SK-N-SH treated with all-trans-retinoic acid at 6 μM for 48 hours (cell line): Measurements from ENCODE around the gene ZNF578.

Experiments
- ATAC-seq: fragments of 200-7000 bp; cut with Tn5 transposase; 3 replicates; pipeline ENCODE4 v1.9.1; 2020; ENCODE audit warnings: mild to moderate bottlenecking, moderate library complexity
- ARNTL ChIP-seq: fragments of 450-650 bp; formaldehyde crosslinking; IDR thresholded peaks from 2 replicates; pipeline ENCODE4 v1.5.0; 2020; ENCODE audit warnings: low read depth, mild to moderate bottlenecking, moderate library complexity, borderline replicate concordance
- BACH2 ChIP-seq: fragments of 250-450 bp; sonication (Bioruptor Pico); IDR thresholded peaks from 2 replicates; pipeline ENCODE4 v1.9.0; 2021; ENCODE audit warnings: mild to moderate bottlenecking, borderline replicate concordance
- CREB5 ChIP-seq: fragments of 250-450 bp; sonication (Bioruptor Pico); IDR thresholded peaks from 2 replicates; pipeline ENCODE4 v1.5.1; 2020; ENCODE audit warnings: low read depth, mild to moderate bottlenecking, moderate library complexity
- CSDC2 ChIP-seq: fragments of 250-450 bp; sonication (Bioruptor Pico); IDR thresholded peaks from 2 replicates; pipeline ENCODE4 v1.5.0; 2020; ENCODE audit warnings: mild to moderate bottlenecking, moderate library complexity
- ESRRG ChIP-seq: fragments of 250-450 bp; sonication (Bioruptor Pico); IDR thresholded peaks from 2 replicates; pipeline ENCODE4 v1.6.1; 2021; ENCODE audit warnings: mild to moderate bottlenecking
- GLIS3 ChIP-seq: fragments of 250-450 bp; sonication (Bioruptor Pico); IDR thresholded peaks from 2 replicates; pipeline ENCODE4 v1.5.0; 2020; ENCODE audit warnings: mild to moderate bottlenecking, moderate library complexity
- ISL1 ChIP-seq: fragments of 250-450 bp; sonication (Bioruptor Pico); IDR thresholded peaks from 2 replicates; pipeline ENCODE4 v2.1.2; 2022; ENCODE audit warnings: mild to moderate bottlenecking, moderate library complexity
- OSR1 ChIP-seq: fragments of 250-450 bp; sonication (Bioruptor Pico); IDR thresholded peaks from 2 replicates; pipeline ENCODE4 v1.8.0; 2022; ENCODE audit warnings: moderate library complexity, mild to moderate bottlenecking, inconsistent platforms
- PPARA ChIP-seq: fragments of 250-450 bp; sonication (Bioruptor Pico); IDR thresholded peaks from 2 replicates; pipeline ENCODE4 v1.5.0; 2020; ENCODE audit warnings: mild to moderate bottlenecking, borderline replicate concordance
- RARB ChIP-seq: fragments of 250-450 bp; sonication (Bioruptor Pico); IDR thresholded peaks from 2 replicates; pipeline ENCODE4 v1.8.0; 2021; ENCODE audit warnings: mild to moderate bottlenecking, moderate library complexity
- SNAI2 ChIP-seq: fragments of 250-450 bp; sonication (Bioruptor Pico); IDR thresholded peaks from 2 replicates; pipeline ENCODE4 v1.5.0; 2020; ENCODE audit warnings: mild to moderate bottlenecking, moderate library complexity
- TCF4 ChIP-seq: fragments of 250-450 bp; sonication (Bioruptor Pico); IDR thresholded peaks from 2 replicates; pipeline ENCODE4 v1.8.0; 2021; ENCODE audit warnings: mild to moderate bottlenecking, moderate library complexity, borderline replicate concordance
- TOX ChIP-seq: fragments of 250-450 bp; sonication (Bioruptor Pico); IDR thresholded peaks from 2 replicates; pipeline ENCODE4 v1.8.0; 2021; ENCODE audit warnings: mild to moderate bottlenecking, moderate library complexity, borderline replicate concordance
- ZC3H10 ChIP-seq: fragments of 250-450 bp; sonication (Bioruptor Pico); IDR thresholded peaks from 2 replicates; pipeline ENCODE4 v1.5.1; 2021; ENCODE audit warnings: mild to moderate bottlenecking, moderate library complexity
- ZFP3 ChIP-seq: fragments of 250-450 bp; sonication (Bioruptor Pico); IDR thresholded peaks from 2 replicates; pipeline ENCODE4 v1.5.0; 2020; ENCODE audit warnings: mild to moderate bottlenecking, moderate library complexity
- ZFP30 ChIP-seq: fragments of 450-650 bp; formaldehyde crosslinking; IDR thresholded peaks from 2 replicates; pipeline ENCODE4 v1.5.0; 2022; ENCODE audit warnings: mild to moderate bottlenecking, moderate library complexity
- ZNF565 ChIP-seq: fragments of 450-650 bp; formaldehyde crosslinking; conservative IDR thresholded peaks from 2 replicates; pipeline ENCODE4 v1.5.0; 2020; ENCODE audit warnings: low read depth, mild to moderate bottlenecking, moderate library complexity
- ZNF8 ChIP-seq: fragments of 450-650 bp; formaldehyde crosslinking; IDR thresholded peaks from 2 replicates; pipeline ENCODE4 v1.5.0; 2020; ENCODE audit warnings: mild to moderate bottlenecking, moderate library complexity
- TF ChIP-seq, protein P1 (sequence below): fragments of 250-450 bp; sonication (Bioruptor Pico); IDR thresholded peaks from 2 replicates; pipeline ENCODE4 v1.8.0; 2021; ENCODE audit warnings: low read depth, mild to moderate bottlenecking, moderate library complexity, borderline replicate concordance
- TF ChIP-seq, protein P2 (sequence below): fragments of 250-450 bp; sonication (Bioruptor Pico); IDR thresholded peaks from 2 replicates; pipeline ENCODE4 v1.5.0; 2020; ENCODE audit warnings: mild to moderate bottlenecking, moderate library complexity
- TF ChIP-seq, protein P3 (sequence below): fragments of 250-450 bp; sonication (Bioruptor Pico); IDR thresholded peaks from 2 replicates; pipeline ENCODE4 v1.8.0; 2020; ENCODE audit warnings: mild to moderate bottlenecking, moderate library complexity, borderline replicate concordance
- TF ChIP-seq, protein P4 (sequence below): fragments of 250-450 bp; sonication (Bioruptor Pico); IDR thresholded peaks from 2 replicates; pipeline ENCODE4 v1.5.1; 2021; ENCODE audit warnings: mild to moderate bottlenecking, moderate library complexity

The ZNF578 gene

GRCh38 chr19:52507266-52507665 is 53.9 kb downstream of the ZNF578 start:
- no peak for ATAC-seq
- TF ChIP-seq ZNF8 (CRISPR knock-in tag): no peak
- TF ChIP-seq GLIS3: no peak
- no peak for TF ChIP-seq ISL1 (CRISPR knock-in tag)
- TF ChIP-seq ARNTL (CRISPR knock-in tag): no peak
- TF ChIP-seq BACH2: no peak
- no peak for TF ChIP-seq OSR1 (CRISPR knock-in tag)
- TF ChIP-seq ESRRG (CRISPR knock-in tag): no peak
- no peak for TF ChIP-seq ZC3H10 (CRISPR knock-in tag)
- TF ChIP-seq, protein P1, sequence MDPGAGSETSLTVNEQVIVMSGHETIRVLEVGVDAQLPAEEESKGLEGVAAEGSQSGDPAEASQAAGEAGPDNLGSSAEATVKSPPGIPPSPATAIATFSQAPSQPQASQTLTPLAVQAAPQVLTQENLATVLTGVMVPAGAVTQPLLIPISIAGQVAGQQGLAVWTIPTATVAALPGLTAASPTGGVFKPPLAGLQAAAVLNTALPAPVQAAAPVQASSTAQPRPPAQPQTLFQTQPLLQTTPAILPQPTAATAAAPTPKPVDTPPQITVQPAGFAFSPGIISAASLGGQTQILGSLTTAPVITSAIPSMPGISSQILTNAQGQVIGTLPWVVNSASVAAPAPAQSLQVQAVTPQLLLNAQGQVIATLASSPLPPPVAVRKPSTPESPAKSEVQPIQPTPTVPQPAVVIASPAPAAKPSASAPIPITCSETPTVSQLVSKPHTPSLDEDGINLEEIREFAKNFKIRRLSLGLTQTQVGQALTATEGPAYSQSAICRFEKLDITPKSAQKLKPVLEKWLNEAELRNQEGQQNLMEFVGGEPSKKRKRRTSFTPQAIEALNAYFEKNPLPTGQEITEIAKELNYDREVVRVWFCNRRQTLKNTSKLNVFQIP: no peak
- TF ChIP-seq, protein P2, sequence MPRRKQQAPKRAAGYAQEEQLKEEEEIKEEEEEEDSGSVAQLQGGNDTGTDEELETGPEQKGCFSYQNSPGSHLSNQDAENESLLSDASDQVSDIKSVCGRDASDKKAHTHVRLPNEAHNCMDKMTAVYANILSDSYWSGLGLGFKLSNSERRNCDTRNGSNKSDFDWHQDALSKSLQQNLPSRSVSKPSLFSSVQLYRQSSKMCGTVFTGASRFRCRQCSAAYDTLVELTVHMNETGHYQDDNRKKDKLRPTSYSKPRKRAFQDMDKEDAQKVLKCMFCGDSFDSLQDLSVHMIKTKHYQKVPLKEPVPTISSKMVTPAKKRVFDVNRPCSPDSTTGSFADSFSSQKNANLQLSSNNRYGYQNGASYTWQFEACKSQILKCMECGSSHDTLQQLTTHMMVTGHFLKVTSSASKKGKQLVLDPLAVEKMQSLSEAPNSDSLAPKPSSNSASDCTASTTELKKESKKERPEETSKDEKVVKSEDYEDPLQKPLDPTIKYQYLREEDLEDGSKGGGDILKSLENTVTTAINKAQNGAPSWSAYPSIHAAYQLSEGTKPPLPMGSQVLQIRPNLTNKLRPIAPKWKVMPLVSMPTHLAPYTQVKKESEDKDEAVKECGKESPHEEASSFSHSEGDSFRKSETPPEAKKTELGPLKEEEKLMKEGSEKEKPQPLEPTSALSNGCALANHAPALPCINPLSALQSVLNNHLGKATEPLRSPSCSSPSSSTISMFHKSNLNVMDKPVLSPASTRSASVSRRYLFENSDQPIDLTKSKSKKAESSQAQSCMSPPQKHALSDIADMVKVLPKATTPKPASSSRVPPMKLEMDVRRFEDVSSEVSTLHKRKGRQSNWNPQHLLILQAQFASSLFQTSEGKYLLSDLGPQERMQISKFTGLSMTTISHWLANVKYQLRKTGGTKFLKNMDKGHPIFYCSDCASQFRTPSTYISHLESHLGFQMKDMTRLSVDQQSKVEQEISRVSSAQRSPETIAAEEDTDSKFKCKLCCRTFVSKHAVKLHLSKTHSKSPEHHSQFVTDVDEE (CRISPR knock-in tag): no peak
- TF ChIP-seq SNAI2 (CRISPR knock-in tag): no peak
- no peak for TF ChIP-seq RARB (CRISPR knock-in tag)
- TF ChIP-seq ZFP30 (CRISPR knock-in tag): no peak
- no peak for TF ChIP-seq CSDC2 (CRISPR knock-in tag)
- TF ChIP-seq, protein P3, sequence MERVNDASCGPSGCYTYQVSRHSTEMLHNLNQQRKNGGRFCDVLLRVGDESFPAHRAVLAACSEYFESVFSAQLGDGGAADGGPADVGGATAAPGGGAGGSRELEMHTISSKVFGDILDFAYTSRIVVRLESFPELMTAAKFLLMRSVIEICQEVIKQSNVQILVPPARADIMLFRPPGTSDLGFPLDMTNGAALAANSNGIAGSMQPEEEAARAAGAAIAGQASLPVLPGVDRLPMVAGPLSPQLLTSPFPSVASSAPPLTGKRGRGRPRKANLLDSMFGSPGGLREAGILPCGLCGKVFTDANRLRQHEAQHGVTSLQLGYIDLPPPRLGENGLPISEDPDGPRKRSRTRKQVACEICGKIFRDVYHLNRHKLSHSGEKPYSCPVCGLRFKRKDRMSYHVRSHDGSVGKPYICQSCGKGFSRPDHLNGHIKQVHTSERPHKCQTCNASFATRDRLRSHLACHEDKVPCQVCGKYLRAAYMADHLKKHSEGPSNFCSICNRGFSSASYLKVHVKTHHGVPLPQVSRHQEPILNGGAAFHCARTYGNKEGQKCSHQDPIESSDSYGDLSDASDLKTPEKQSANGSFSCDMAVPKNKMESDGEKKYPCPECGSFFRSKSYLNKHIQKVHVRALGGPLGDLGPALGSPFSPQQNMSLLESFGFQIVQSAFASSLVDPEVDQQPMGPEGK: no peak
- no peak for TF ChIP-seq TCF4 (CRISPR knock-in tag)
- TF ChIP-seq ZNF565: no peak
- TF ChIP-seq, protein P4, sequence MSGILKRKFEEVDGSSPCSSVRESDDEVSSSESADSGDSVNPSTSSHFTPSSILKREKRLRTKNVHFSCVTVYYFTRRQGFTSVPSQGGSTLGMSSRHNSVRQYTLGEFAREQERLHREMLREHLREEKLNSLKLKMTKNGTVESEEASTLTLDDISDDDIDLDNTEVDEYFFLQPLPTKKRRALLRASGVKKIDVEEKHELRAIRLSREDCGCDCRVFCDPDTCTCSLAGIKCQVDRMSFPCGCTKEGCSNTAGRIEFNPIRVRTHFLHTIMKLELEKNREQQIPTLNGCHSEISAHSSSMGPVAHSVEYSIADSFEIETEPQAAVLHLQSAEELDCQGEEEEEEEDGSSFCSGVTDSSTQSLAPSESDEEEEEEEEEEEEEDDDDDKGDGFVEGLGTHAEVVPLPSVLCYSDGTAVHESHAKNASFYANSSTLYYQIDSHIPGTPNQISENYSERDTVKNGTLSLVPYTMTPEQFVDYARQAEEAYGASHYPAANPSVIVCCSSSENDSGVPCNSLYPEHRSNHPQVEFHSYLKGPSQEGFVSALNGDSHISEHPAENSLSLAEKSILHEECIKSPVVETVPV (CRISPR knock-in tag): no peak
- TF ChIP-seq TOX: no peak
- TF ChIP-seq PPARA (CRISPR knock-in tag): no peak

DNA sequence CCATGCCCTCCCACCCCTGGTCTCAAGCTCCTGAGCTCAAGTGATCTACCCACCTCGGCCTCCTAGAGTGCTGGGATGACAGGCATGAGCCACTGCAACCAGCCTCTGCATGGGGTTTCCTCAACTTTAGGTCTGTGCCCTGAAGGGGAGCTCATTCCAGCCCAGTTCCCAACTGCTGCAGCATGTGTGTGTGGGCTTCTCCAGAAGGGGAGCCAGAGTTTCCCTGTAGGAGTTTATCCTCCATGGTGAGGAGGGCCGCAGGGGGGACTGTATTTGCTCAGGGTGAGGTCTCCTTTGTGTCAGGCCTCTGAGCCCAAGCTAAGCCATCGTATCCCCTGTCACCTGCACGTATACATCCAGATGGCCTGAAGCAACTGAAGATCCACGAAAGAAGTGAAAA is 62.8 kb downstream of the ZNF578 start:
- no peak for ATAC-seq
- TF ChIP-seq, protein P1: no peak
- TF ChIP-seq ISL1 (CRISPR knock-in tag): no peak
- TF ChIP-seq, protein P4 (CRISPR knock-in tag): no peak
- TF ChIP-seq, protein P2 (CRISPR knock-in tag): no peak
- TF ChIP-seq, protein P3: no peak
- no peak for TF ChIP-seq RARB (CRISPR knock-in tag)
- TF ChIP-seq CSDC2 (CRISPR knock-in tag): no peak
- TF ChIP-seq ZC3H10 (CRISPR knock-in tag): no peak
- TF ChIP-seq ARNTL (CRISPR knock-in tag): no peak
- TF ChIP-seq SNAI2 (CRISPR knock-in tag): no peak
- no peak for TF ChIP-seq ESRRG (CRISPR knock-in tag)
- no peak for TF ChIP-seq CREB5 (CRISPR knock-in tag)
- no peak for TF ChIP-seq PPARA (CRISPR knock-in tag)
- TF ChIP-seq ZFP30 (CRISPR knock-in tag): no peak
- TF ChIP-seq TOX: no peak
- no peak for TF ChIP-seq ZFP3 (CRISPR knock-in tag)
